Cardiac fibroblast (primary cell): ENCODE measurements around the gene PDE8B.

Experiments
- DNase-seq, 2 donors: peaks; one replicate each; pipeline versions ENCODE4 v3.0.0 to v3.0.0-alpha.2; 2010; ENCODE audit warnings: low read depth in 2 of 2
- H3K4me3 ChIP-seq, 2 donors: replicated peaks in 1 of 2; 1 replicate in 1 of 2; 2 replicates in 1 of 2; pipeline ENCODE4 v1.5.1; 2011; ENCODE audit warnings: low read depth in 2 of 2, low read length in 2 of 2, mild to moderate bottlenecking in 2 of 2, moderate library complexity in 1 of 2
- CTCF ChIP-seq: IDR thresholded peaks from one replicate; pipeline ENCODE4 v1.5.1; 2011; ENCODE audit warnings: low read depth, mild to moderate bottlenecking, low read length, inconsistent platforms

PDE8B gene

GRCh38 chr5:77305222-77305846, 94.9 kb downstream of the PDE8B start:
- no peak for TF ChIP-seq CTCF

DNA sequence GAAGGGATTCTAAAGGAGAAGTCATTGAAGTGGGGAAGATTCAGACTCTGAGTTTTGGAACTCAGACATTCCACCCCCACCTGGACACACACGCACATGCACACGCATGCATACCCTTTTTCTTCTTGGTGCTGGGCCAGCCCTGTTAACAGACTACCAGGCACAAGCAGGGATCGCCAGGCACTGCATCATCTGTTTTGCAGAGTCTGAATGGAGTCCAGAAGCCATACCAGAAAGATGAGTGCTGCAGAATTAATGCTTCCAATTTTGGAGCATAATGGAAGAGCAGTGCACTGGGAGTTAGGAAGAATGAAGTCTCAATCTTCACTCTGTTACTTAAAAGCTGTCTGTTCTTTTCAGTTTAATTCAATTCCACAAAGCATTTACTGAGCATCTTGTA, 95.5 kb downstream of the PDE8B start:
- H3K4me3 ChIP-seq, result no peak overlapping the region
- no peak for DNase-seq
- TF ChIP-seq CTCF, result no peak

More at GRCh38 chr5:77305222-77305846, 94.9 kb downstream of the PDE8B start:
- DNase-seq, result no peak
- no peak overlapping the region for H3K4me3 ChIP-seq

- no peak for TF ChIP-seq CTCF
- H3K4me3 ChIP-seq, result no peak overlapping the region
- DNase-seq, result no peak
These were observed 96.1 kb downstream of the PDE8B start for GRCh38 chr5:77306531-77306930.

DNA sequence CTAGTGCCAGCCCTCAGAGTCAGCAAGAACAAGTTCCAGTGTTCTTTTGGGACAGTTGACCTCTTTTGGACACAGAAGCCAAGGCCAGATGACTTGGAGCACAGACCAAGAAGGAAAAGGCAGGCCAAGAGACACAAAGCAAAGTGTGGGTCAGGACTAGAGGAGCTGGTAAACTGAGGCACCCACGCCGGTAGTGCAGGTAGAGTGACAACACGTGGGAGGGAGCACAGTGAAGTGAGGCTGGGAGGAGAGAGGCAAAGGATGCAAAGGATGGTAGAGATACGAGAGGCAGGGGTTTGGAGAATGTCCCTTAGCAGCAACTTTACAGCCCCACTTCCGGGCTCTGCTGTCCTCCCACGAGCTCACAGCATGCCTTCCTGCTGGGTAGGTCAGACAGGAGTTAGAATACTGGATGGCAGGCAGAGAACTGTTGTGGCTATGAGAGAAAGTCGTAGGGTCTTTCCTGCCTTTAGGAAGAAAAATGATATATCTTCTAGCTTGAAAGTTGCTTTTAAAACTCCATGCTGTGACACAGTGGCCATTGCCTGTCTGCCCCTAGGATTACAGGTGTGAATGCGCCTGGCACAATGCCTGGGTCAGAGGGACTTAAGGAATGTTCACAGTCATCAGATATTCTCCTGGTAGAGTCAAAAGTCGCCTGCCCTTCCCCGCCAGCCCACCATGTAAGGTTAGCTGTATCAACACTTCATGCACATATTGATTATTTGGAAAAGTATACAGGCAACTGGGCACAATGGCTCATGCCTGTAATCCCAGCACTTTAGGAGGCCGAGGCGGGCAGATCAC, 97.9 kb downstream of the PDE8B start:
- no peak for TF ChIP-seq CTCF
- H3K4me3 ChIP-seq, result no peak overlapping the region
- DNase-seq, result no peak

- no peak for TF ChIP-seq CTCF
- no peak for DNase-seq
- no peak overlapping the region for H3K4me3 ChIP-seq
These were observed 98.7 kb downstream of the PDE8B start for GRCh38 chr5:77309140-77309539.

DNA sequence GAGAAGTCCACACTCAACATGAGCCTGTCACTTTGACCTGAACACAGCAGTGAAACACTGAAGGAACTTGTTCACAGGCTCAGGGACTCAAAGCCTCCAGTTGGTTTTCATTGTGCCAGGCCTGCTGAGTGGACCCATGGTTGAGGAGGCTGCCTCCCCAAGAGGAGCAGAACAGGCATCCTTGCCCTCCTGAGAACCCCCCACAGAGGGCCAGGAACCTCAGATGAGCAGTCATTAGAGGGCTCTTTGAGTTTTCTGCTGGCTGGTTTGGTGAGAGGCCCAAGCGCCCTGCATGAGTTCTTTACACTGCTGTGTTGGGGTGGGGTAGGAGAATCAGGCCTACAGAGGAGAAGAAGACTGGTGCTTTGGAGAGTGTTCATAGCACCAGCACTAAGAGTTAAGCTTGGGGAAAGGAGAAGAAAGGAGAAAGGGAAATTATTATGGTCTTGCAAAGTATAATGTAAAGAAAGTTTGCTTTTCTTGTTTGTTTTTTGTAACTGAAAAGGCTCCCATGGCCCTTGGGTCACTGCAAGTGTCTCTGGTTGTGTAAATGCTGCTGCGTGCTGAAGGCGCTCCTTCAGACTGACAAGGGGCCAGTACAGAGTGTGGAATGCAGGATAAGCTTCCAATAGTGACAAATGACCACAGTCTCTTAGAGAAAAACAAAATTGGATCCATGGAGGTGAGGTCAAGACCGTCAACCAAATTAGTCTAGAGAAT, 100.2 kb downstream of the PDE8B start:
- DNase-seq, result no peak

More for the DNA sequence above, 100.2 kb downstream of the PDE8B start:
- no peak for TF ChIP-seq CTCF
- no peak overlapping the region for H3K4me3 ChIP-seq
